GM19240 (cell line): ENCODE measurements around the gene TNFRSF1A.

Source experiments
- DNase-seq: peaks from one replicate; pipeline ENCODE4 v3.0.0; 2011; ENCODE audit warnings: low spot score; ENCODE audit not compliant: insufficient read length

The TNFRSF1A gene

GRCh38 chr12:6374786-6375160 is 32.9 kb upstream of the TNFRSF1A start:
- no peak for DNase-seq

- DNase-seq: no peak
Observed at GRCh38 chr12:6374028-6374785, 32.3 kb upstream of the TNFRSF1A start.

- DNase-seq: no peak
Observed at GRCh38 chr12:6373022-6373787, 31.3 kb upstream of the TNFRSF1A start.

- no peak for DNase-seq
Observed at GRCh38 chr12:6372403-6373003, 30.6 kb upstream of the TNFRSF1A start.

GRCh38 chr12:6370994-6371754 is 29.3 kb upstream of the TNFRSF1A start:
- no peak for DNase-seq

GRCh38 chr12:6370576-6370935 is 28.7 kb upstream of the TNFRSF1A start:
- DNase-seq: no peak

GRCh38 chr12:6369916-6370575 is 28.2 kb upstream of the TNFRSF1A start:
- DNase-seq: no peak

GRCh38 chr12:6368906-6369525 is 27.1 kb upstream of the TNFRSF1A start:
- DNase-seq: no peak

GRCh38 chr12:6367969-6368892 is 26.4 kb upstream of the TNFRSF1A start:
- DNase-seq: no peak

GRCh38 chr12:6367065-6367968 is 25.4 kb upstream of the TNFRSF1A start:
- peak; percentile 73 for DNase-seq

GRCh38 chr12:6364044-6364374 is 22.1 kb upstream of the TNFRSF1A start:
- DNase-seq: no peak

- peak; percentile 77 for DNase-seq
Observed at GRCh38 chr12:6363330-6364043, 21.6 kb upstream of the TNFRSF1A start.

GRCh38 chr12:6363010-6363329 is 21.1 kb upstream of the TNFRSF1A start:
- no peak for DNase-seq

GRCh38 chr12:6362403-6362802 is 20.5 kb upstream of the TNFRSF1A start:
- DNase-seq: no peak

- no peak for DNase-seq
Observed at GRCh38 chr12:6361834-6362233, 20.0 kb upstream of the TNFRSF1A start.

- DNase-seq: no peak
Observed at GRCh38 chr12:6360578-6361490, 19.0 kb upstream of the TNFRSF1A start.

GRCh38 chr12:6360080-6360571 is 18.2 kb upstream of the TNFRSF1A start:
- no peak for DNase-seq
